HG03108 (cell line): ENCODE measurements around the gene SLC45A2.
"Not testable (repeated sequence)": the region's sequence is repeated elsewhere in the genome, so short reads cannot be mapped to it uniquely, and the experiment has no call there.

Experiments
- ATAC-seq: cut with Tn5 transposase; IDR thresholded peaks from one replicate; pipeline ENCODE4 v1.9.1; 2021; ENCODE audit warnings: moderate library complexity; ENCODE audit not compliant: unreplicated experiment

SLC45A2 gene

GRCh38 chr5:33969572-33970452, 14.7 kb downstream of the SLC45A2 start:
- ATAC-seq, result peak; percentile 49

- ATAC-seq, result no peak
Measured at GRCh38 chr5:33968211-33969005, 16.1 kb downstream of the SLC45A2 start.

GRCh38 chr5:33966805-33967204, 17.7 kb downstream of the SLC45A2 start:
- ATAC-seq, result no peak

- no peak for ATAC-seq
Measured at GRCh38 chr5:33964132-33964700, 20.3 kb downstream of the SLC45A2 start.

- ATAC-seq, result no peak
Measured at GRCh38 chr5:33958176-33958575, 26.3 kb downstream of the SLC45A2 start.

GRCh38 chr5:33957577-33958150, 26.8 kb downstream of the SLC45A2 start:
- no peak for ATAC-seq

GRCh38 chr5:33952175-33952574, 32.3 kb downstream of the SLC45A2 start:
- not testable (repeated sequence) for ATAC-seq

- ATAC-seq, result no peak
Measured at GRCh38 chr5:33944543-33945132, 39.9 kb downstream of the SLC45A2 start.

- no peak for ATAC-seq
Measured at GRCh38 chr5:33941090-33941489, 43.4 kb downstream of the SLC45A2 start.

- no peak for ATAC-seq
Measured at GRCh38 chr5:33939556-33940262, 44.8 kb downstream of the SLC45A2 start.

GRCh38 chr5:33938881-33939280, 45.6 kb downstream of the SLC45A2 start:
- ATAC-seq, result no peak

GRCh38 chr5:33938507-33938796, 46.0 kb downstream of the SLC45A2 start:
- no peak for ATAC-seq

- ATAC-seq, result no peak
Measured at GRCh38 chr5:33937707-33938506, 46.6 kb downstream of the SLC45A2 start.

GRCh38 chr5:33937017-33937706, 47.3 kb downstream of the SLC45A2 start:
- ATAC-seq, result no peak

- no peak for ATAC-seq
Measured at GRCh38 chr5:33936381-33937016, 48.0 kb downstream of the SLC45A2 start, which contains the start of gene RXFP3. Gene RXFP3, plus strand, starts transcription at chr5:33936386. Its CDS starts 355 bp downstream, at chr5:33936741.

GRCh38 chr5:33936004-33936380, 48.5 kb downstream of the SLC45A2 start:
- peak; percentile 36 for ATAC-seq

GRCh38 chr5:33934176-33934575, 50.3 kb downstream of the SLC45A2 start:
- peak; percentile 8 for ATAC-seq

GRCh38 chr5:33933723-33934169, 50.7 kb downstream of the SLC45A2 start:
- ATAC-seq, result peak; percentile 77
